SIG-M5 (cell line): ENCODE measurements around the gene RAPGEF6.
A peak's percentile ranks its signal among the peaks of the same experiment; 100 is the strongest.
"Not testable (repeated sequence)": the region's sequence is repeated elsewhere in the genome, so short reads cannot be mapped to it uniquely, and the experiment has no call there.

Experiments
- DNase-seq: peaks from one replicate; lab custom pipeline; 2025; lab: John Stamatoyannopoulos, UW

RAPGEF6 gene

DNA sequence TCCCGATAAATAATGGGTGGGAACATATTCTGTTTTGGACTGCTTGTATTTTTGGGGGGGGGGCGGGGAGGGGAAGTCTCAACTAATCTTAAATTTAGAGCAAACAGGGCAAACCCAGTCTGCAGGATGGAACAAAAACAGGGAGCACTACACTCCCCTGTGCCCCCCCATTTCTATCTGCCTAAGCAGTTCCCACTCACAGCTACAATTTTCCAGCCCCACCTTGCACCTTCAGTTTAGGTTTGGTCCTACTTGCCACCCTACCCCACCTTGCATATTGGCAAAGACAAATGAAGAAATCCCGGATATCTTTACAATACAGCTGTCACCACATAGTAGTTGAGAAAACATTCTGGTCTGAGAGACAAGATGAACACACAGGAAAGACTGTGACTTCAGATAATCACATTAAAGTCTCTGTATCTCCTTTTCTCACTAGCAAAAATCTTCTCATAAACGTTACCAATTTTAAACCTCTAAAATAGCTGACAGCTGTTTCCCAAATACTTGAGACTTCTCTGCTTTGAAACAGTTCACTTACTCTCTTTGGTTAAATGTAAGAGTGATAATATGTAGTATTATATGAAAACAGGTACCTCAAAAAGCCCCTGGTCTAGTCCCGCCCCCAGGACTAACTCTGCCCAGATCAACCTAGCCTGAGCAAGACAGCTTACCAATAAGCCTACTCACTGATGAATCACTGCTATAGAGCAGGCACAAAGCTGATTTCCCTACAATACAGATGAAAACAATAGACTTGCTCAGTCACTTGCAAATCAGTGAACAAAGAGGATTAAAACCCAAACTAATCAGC lies 5.2 kb upstream of the RAPGEF6 start:
- DNase-seq, result no peak

DNA sequence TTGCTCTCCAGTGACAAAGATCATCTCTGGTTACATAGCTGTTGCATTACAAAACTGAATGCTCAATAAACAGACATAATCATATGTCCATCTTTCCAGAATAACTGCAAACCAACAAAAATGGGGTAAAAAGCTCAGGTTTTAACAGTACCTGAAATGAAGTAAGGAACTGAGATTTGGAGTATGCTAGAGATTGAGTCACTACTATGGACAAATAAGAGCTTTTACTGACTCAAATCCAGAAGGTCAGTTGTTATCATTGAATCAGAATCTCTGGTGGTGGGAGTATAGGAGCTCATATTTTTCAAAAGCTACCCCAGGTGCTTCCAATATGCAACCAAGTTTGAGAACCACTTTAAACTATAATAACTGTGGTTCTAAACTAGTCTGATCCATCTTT lies 4.1 kb upstream of the RAPGEF6 start:
- DNase-seq, result no peak

DNA sequence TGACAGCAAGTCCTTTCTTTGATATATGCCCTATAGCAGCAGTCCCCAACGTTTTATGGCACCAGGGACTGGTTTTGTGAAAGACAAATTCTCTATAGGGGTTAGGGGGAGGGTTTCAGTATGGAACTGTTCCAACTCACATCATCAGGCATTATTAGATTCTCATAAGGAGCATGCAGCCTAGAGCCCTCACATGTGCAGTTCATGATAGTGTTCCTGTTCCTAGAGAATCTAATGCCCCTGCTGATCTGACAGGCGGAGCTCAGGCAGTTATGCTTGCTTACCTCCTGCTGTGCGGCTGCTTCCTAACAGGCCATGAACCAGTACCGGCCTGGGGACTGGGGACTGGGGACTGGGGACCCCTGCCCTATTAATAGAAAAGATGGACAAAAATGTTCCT lies 2.7 kb upstream of the RAPGEF6 start:
- DNase-seq, result no peak

DNA sequence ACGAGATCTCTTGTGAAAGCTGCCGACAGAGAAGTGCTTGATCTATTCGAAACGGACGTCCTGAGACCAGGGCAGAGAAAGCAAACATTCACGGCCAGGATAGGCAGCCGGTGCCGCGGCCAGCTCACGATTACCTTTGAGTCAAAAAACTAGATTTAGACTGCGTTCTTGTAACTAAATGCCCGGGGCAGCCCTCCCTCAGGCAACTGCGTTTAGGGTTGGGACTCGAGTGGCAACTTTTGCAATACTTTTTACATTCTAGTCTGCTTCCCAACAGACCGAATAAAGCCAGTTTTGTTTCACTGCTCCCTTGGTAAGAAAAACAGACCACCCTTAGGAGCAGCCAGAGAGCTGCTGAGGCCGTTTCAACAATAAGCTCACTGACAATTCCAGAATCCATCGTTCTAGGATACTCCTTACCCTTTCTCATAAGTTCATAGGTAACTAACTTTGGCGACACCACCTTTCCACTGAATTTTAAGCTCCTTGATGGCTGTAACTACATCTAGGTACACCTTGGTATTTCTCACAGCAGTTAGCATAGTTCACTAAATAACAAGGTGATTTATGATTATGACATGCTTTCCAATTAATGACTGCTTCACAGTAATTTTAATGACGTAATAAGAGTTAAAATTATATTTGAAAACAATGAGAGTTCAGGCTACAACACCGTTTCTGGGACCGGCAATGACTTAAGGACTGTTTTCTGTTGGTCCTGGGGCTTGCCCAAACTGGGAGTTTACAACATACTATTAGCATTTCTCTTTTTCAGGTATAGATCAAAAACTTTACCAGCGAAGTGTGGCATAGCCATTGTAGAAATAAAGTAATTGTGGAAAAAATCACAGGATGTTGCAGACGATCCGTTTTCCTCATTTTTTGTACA lies 899 bp upstream of the RAPGEF6 start:
- no peak for DNase-seq

DNA sequence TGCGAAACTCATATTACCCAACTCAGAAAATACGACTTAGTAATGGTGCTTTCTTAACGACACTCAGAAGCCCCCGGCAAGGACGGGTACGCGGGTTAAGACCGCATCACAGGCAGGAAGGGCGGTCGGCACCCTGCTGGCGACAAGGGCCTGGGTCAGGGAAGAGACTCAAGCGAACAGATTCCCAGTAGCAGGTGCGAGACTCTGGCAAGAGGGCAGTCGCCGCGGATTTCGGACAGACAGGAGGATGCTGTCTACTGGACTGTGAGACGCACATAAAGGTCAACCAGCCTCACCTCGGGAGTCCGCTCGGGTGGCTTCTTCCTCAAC lies 398 bp downstream of the RAPGEF6 start:
- peak; percentile 23 for DNase-seq

DNA sequence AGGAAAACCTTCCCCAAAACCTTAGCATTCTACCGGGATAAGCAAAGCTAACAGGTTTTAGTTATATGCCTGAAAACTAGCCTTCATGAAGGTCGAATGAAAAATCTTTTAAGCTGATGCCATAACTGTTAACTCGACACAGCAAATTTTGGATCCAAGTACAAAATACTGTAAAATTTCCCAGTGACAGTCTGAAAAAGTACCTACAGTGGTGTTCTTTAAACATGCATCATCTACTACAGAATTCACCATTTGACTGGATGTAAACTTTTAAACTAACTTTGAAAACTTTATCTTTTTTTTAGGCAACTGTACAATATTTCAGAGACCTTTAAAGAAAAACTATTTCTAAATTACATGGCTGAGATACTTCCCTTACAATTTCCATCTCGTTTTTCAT lies 791 bp downstream of the RAPGEF6 start:
- no peak for DNase-seq

DNA sequence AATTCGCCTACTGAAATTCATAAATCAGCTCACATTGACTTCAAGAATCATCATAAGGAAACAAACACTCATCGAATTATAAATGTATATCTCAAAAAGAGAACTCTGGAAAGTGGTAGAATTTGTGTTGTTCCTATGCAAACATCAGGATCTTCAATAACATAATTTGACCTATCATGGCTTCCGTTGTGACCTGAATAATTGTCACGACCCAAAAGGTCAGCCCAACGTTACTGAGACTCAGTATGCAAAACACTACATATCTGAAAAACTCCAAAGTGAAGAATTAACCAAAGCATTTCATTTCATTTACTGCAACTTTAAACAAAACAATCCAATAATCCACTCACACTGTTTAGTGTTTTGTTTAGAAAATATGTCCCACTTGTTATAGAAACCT lies 1.2 kb downstream of the RAPGEF6 start:
- DNase-seq, result no peak

DNA sequence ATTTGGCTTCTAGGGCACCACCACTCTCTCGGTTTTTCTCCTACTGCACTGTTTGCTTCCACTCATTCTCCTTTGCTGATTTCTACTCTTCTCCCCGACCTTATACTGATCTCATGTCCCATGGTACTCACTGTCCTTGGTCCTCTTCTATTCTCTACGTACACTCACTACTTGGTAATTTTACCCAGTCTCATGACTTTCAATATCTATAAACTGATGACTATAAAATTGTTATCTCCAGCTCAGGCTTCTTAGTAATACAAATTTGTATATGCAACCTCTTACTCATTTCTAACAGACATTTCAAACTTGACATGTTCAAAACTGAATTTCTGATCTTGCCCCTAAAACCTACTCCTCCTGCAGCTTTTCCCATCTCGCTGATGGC lies 4.1 kb downstream of the RAPGEF6 start:
- DNase-seq, result no peak

DNA sequence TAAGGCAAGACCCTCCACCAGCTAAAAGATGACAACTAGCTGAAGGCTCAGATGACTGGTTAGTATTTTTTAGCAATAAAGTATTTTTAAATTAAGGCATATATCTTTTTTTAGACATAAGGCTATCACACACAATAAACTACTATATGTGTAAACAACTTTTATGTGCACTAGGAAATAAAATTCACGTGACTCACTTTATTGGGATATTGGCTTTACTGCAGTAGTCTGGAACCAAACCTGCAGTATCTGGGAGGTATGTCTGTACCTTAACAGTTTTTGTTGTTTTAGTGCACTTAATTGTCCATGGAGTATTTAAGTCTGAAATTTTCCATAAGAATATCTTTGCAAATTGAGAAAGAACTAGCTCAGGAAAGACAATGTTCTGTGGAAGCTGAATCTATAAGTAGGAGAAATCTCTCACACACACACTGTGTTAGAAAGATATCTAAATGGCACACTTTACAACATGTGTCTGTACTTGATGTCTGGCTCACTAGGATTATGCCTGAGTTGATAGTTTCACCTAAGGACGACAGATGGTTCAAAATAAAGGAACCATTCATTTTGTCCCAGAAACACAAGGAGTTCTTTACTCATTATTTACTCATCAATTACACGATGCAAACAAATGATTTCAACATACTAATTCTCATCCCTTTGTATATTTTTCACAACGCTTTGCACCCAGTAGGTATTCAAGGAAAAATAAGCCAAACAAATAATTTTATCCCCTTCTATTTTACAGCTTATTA lies 4.6 kb downstream of the RAPGEF6 start:
- DNase-seq, result no peak

DNA sequence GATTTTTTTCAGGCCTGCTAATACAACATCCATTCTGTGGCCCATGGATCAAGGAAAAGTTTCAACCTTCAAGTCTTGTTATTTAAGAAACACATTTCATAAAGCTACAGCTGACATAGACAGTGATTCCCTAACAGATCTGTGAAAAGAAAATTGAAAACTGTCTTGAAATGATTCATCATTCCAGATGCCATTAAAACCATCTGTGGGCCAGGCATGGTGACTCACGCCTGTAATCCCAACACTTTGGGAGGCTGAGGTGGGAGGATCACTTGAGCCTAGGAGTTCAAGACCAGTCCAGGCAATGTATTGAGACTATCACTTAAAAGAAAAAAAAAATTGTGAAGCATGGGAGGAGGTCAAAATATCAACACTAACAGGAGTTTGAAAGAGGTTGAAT lies 6.0 kb downstream of the RAPGEF6 start:
- DNase-seq, result no peak

DNA sequence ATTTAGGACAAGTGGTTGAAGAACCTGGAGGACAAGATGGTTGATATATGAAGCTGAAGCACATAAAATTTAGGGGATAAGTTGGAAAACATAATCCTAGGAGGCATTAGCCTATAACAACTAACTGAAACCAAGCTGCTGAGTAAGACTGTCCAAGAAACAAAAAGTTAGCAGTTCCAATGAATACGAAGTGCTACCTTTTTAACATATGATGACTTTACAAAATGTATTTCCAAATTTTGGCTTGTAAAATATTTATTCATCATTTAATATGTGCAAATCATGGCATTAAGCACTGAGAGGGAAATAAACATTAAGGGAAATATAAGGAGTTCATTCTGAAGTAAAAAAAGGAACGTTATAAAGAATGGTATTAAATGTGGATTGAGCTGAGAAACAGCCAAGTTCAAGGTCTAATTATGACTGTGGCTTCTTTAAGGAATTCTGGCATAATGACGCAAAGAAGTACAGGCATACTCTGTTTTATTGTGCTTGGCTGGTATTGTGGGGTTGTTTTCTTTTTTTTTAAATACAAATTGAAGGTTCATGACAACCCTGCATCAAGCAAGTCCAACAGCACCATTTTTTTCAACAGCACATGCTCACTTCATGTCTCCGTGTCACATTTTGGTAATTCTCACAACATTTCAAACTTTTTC lies 7.7 kb downstream of the RAPGEF6 start:
- no peak for DNase-seq

DNA sequence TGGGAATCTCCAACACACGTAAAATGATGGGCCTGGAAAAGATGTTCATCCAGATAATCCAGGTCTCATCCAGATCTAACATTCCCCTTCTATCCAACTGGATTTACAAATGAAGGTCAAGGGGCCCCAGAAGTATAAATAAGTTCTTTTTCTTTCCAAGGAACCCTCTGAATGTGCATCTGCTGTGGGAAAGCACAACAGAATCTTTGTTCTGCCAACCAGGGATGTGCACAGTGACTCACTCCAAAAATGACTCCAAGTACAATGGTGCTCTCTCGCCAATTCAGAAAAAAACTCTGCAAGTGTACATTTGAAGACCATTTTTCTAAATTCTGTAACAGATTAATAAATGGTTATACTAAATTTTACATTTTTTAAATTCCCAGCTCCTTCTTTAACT lies 12.4 kb downstream of the RAPGEF6 start:
- DNase-seq, result no peak

DNA sequence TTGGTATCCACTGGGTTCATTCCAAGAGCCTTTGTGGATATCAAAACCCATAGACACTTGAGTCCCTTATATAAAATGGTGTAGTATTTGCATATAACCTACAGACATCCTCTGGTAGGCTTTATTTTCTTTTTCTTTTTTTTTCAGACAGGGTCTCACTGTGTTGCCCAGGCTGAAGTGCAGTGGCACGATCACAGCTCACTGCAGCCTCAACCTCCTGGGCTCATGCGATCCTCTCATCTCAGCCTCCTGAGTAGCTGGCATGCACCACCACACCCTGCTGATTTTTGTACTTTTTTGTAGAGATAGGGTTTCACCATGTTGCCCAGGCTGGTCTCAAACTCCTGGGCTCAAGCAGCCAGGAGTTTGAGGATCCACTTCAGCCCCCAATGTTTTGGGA lies 13.9 kb downstream of the RAPGEF6 start:
- not testable (repeated sequence) for DNase-seq

DNA sequence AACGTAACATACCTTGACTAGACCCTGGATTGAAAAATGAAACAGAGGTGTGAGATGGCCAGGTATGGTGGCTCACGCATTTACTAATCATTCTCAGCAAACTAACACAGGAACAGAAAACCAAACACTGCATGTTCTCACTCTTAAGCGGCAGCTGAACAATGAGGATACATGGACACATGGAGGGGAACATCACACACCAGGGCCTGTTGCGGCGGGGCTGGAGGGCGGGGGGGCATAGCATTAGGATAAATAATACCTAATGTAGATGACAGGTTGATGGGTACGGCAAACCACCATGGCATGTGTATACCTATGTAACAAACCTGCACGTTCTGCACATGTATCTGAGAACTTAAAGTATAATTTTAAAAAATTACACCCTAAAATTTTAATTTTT lies 15.9 kb downstream of the RAPGEF6 start:
- no peak for DNase-seq

DNA sequence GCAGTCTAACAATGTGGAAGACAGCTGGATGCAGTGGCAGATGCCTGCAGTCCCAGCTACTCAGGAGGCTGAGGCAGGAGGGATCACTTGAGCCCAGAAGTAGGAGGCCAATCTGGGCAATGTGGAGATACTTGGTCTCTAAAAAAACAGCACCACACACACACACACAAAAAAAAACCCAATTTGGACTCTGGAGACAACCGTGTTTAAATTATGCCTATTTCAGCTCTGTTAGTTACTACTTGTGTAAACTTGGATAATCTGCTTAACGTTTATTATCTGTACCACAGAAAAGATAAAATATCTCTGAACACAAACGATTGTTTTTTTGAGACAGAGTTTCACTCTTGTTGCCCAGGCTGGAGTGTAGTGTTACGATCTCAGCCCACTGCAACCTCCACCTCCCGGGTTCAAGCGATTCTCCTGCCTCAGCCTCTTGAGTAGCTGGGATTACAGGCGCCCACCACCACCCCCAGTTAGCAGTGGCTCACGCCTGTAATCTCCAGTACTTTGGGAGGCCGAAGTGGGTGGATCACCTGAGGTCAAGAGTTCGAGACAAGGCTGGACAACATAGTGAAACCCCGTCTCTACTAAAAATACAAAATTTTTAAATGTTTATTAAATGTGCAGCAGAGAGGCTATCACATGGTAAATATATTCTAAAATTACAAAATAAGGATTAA lies 17.7 kb downstream of the RAPGEF6 start:
- DNase-seq, result no peak

DNA sequence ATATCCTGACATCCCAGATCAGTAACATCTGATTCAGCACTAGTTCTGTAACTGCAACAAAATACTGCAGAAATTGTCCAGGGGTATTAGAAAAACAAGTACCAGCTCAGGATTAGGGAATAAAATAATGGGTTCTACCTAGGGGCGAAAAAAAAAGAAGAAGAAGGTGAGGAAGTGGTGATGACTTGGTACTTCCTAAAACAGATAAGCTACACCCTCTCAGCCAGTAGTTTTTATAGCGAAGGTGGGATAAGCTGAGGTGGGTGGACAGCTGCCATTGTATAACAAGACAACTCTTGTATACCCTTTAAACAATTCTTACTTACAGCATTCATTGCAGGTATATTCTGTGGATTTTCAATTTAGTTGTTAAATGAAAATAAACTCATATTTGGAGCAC lies 19.1 kb downstream of the RAPGEF6 start:
- no peak for DNase-seq

DNA sequence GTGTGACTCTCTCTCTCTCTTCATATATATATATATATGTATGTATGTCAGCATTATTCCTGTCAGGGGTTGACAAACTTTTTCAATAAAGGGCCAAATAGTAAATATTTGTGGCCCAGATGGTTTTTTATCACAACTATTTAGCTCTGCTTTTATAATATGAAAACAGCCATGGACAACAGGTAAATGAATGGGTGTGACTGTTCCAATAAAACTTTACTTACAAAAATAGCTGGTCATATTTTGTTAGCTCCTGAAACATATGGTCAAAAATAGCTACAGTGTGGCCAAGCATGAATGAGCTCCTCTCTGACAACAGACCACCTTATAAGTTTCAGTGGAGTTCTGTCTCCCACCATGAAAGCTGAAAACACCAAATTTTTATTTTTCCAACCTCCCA lies 21.6 kb downstream of the RAPGEF6 start:
- no peak for DNase-seq

DNA sequence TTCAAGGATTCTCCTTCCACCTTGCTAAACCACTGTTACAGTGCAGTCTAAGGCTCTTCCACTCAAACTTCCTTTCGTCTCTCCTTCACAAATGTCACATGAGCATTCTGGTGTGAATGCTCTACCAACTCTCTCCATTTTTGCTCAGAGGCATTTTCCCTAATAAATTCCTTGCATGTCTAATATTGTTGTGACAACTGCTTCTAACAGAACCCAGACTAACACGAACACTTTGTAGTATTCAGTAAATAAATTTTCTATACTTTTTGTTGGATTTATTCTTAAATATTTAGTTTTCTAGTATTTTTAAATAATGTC lies 24.0 kb downstream of the RAPGEF6 start:
- DNase-seq, result no peak

DNA sequence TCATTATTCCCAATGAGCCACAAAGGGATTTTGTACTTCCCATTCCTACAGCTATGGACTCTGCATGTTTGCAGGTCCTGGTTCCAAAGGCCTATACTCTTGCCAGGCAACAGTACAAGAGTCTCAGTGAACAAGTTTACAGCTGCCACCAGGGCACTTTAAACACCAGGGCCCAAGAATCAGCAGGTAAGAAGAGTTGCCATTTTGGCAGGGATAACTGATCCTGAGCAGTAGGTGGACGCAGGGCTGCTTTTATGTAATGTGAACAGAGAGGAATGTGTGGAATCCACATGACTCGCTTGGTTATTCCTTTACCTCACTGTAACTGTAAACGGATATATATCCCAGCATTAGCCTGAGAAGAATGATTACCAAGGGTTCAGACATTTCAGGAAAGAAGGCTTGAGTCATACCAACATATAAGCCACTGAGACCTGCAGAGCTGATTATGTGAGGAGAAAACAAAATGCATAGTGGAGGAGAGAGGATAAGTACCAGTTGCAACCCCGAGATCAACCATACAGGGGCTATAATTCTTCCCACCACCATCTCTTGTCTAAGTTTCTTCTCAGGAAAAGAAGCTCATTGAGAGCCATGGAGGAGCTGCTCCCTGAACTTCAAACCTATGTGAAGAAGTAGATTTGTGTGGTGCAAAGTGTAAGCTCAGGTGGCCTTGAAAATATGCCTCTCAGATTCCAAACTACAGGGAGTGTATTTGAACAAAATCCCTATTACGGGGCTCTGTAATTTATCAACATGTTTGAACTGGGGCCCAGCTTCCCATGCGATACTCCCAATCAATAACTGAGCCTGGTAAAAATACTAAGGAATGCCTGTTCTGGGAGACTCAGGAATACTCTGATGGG lies 24.6 kb downstream of the RAPGEF6 start:
- no peak for DNase-seq

DNA sequence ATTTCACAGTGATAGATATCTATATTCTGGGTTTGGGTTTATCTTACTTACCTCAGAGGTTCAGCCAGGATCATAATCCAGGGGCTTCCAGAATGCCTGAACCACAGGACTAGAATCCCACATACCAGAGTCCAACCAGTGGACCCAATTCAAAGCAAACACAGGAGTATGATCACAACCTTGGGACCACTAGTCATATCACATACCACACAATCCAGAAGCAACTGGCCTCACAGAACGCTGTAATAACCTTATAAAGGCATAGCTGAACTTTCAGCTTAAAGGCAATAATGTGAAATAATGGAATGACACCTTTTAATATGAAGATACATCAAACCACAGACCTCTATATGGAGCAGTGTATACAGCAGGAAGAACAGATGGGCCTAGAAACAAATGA lies 25.3 kb downstream of the RAPGEF6 start:
- no peak for DNase-seq

DNA sequence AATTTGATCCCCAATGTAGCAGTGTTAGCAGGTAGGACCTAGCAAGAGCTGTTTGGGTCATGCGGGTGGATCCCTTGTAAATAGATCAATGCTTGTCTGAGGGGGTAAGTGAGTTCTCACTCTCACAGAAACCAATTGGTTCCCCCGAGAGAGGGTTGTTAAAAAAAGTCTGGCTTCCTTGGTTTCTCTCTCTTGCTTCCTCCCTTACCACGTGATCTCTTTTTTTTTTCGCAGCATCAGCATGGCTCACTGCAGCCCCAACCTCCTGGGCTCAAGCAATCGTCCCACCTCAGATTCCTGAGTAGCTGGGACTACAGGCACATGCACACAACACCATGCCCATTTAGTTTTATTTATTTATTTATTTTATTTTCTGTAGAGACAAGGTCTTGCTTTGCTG lies 26.4 kb downstream of the RAPGEF6 start:
- no peak for DNase-seq
